HG02970 (cell line): ENCODE data around the gene MYRIP.
"Not testable (repeated sequence)": the region's sequence is repeated elsewhere in the genome, so short reads cannot be mapped to it uniquely, and the experiment has no call there.

Experiments
- ATAC-seq: cut with Tn5 transposase; IDR thresholded peaks from one replicate; pipeline ENCODE4 v1.9.1; 2021; ENCODE audit warnings: mild to moderate bottlenecking, moderate library complexity, moderate number of reproducible peaks; ENCODE audit not compliant: unreplicated experiment, low FRiP score

MYRIP gene

DNA sequence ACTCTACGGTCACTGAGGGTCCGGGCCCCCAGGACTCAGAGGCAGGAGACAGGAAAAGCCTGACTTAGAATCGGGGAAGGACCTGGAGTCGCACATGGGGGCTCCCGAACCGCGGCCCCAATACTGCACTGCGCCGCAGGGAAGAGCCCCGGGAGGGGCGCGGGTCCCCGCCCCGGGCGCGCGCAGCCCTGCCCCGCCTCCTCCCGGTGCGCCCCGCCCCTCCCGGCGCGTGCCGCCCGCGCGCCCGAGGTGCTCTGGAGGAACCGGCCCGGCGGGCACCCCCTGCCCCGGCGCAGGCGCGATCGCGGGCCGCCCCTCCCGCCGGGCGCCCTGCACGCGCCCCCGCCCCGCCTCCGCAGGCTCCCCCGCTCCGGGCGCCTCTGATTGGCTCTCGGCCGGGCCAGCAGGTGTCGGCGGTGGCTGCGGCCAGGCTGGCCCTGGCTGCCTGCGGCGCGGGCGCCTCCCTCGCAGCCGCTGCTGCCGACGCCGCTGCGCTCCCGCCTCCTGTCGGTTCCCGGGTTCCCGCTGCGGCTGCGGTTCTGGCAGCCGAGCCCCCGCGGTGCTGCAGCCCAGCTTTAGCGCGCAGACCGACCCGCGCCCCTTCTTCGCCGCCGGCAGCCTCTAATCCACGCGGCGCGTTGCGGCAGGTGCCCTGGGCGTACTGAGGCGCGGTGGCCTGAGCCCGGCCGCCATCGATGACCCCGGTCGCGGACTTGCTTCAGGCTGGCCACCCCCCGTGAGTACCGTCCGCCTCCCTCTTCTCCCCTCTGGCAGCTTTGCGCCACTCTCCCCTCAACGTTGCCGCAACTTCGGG is at the start of gene MYRIP:
MYRIP (plus strand) TSS at position 429 of the 814 bp plus-strand sequence. CDS start 91,208 bp downstream, outside the sequence.
- peak; percentile 62 for ATAC-seq

GRCh38 chr3:39760325-39760724 is 49.1 kb upstream of the MYRIP start:
- no peak for ATAC-seq

GRCh38 chr3:39762537-39763070 is 46.8 kb upstream of the MYRIP start:
- no peak for ATAC-seq

GRCh38 chr3:39763390-39763789 is 46.0 kb upstream of the MYRIP start:
- no peak for ATAC-seq

GRCh38 chr3:39765575-39765974 is 43.8 kb upstream of the MYRIP start:
- no peak for ATAC-seq

- ATAC-seq, result no peak
Measured at GRCh38 chr3:39766433-39766832, 43.0 kb upstream of the MYRIP start.

DNA sequence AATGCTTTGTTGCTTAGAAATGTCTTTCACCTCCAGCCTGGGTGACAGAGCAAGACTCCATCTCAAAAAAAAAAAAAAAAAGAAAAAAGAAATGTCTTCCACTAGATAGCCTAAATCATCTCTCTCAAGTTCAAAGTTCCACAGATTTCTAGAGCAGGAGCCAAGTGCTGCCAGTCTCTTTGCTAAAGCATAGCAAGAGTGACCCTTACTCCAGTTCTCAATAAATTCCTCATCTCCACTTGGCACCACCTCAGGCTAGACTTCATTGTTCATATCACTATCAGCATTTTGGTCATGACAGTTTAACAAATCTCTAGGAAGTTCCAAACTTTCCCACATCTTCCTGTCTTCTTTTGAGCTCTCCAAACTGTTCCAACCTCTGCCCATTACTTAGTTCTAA is 42.5 kb upstream of the MYRIP start:
- ATAC-seq, result not testable (repeated sequence)

DNA sequence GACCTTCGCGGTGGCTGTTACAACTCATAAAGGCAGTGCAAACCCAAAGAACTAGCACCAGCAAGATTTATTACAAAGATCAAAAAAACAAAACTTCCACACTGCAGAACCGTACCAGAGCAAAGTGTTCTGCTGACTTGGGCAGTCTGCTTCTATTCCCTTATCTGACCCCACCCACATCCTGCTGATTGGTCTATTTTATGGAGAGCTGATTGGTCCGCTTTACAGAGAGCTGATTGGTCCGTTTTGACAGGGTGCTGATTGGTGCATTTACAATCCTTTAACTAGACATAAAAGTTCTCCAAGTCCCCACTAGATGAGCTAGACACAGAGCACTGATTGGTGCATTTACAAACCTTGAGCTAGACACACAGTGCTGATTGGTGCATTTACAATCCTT is 31.2 kb upstream of the MYRIP start:
- not testable (repeated sequence) for ATAC-seq

GRCh38 chr3:39779511-39780230 is 29.7 kb upstream of the MYRIP start:
- no peak for ATAC-seq

DNA sequence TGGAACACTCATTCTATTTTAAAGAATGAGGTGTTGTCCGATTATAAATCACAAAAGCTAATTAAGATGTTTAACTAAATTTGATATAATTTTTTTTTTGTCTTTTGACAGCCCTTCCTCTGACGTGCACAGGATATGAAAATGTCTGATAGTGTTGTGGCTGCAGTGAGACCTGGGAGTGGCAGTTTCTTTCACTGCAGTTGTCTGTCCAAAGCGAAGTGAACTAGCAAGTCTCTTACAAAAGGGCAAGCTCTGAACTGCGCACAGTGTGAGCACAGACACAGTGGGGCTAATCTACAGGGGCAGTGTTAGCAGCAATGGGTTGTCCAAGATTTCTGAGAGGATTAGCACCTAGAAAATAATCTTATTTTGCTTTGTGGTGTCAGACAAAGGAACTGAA is 29.1 kb upstream of the MYRIP start:
- ATAC-seq, result no peak

GRCh38 chr3:39781025-39781424 is 28.4 kb upstream of the MYRIP start:
- ATAC-seq, result no peak

- no peak for ATAC-seq
Measured at GRCh38 chr3:39781632-39782031, 27.8 kb upstream of the MYRIP start.

DNA sequence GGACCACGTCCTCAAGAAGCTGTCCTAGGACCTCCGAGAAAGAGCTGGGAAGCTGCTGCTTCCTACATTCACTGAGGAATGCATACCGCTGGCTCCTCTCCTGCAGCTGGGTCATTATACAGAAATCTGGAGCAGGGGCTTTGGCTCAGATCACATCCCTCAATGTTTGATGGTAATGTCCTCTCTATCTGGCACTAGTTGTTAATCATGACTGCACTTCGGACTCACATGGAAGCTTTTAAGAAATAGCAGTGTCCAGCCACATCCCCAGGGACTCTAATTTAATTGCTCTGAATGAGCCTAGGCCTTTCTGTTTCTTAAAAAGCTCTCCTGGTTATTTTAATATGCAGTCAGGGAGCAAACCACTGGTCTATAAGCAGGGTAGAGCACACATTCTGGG is 25.7 kb upstream of the MYRIP start:
- ATAC-seq, result no peak

DNA sequence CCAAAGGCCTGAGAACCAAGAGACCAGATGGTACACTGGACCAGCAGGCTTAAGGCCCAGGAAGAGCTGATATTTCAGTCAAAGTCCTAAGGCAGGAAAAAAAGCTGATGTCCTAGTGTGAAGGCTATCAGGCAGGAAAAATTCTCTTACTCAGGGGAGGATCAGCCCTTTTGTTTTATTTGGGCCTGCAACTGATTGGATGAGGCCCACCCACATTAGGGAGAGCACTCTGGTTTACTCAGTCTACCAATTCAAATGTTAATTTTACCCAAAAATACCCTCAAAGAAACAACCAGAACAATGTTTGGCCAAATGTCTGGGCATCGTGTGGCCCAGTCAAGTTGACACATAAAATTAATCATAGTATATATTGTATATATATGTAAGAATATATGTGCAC is 24.5 kb upstream of the MYRIP start:
- ATAC-seq, result no peak

DNA sequence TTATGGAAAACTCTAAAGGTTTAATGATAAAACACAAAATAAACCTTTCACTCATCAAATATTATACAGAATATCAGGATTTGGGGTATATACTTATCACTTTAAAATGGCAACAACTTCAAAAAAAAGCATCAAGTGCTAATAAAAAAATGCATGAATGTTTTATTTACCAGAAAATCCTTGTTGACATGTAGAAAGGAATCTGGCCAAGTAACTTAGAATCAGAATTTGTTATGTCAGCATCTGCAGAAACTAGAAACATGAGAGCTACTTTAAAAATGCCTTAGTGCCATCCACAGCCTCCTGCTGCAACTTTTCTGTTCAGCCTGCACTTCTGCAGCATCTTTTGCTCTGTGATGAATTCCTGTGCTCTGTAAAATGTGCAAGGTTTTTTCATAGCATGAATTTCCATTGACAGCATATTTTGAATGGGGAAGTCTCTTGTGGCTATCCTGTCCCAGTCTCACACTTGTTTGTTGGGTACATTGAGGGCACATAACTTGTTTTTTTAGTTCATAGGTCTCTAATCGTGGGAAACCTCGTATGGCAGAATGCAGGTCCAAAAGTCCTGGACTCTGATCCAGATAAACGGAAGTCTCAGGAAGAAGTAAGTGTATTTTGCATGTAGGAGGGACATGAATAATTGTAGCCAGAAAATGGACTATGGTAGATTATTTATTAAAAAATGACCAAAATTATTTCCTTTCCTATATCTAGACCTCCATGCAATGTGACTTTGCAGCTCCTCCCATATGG is 21.1 kb upstream of the MYRIP start:
- no peak for ATAC-seq

- ATAC-seq, result no peak
Measured at GRCh38 chr3:39791603-39792002, 17.8 kb upstream of the MYRIP start.

DNA sequence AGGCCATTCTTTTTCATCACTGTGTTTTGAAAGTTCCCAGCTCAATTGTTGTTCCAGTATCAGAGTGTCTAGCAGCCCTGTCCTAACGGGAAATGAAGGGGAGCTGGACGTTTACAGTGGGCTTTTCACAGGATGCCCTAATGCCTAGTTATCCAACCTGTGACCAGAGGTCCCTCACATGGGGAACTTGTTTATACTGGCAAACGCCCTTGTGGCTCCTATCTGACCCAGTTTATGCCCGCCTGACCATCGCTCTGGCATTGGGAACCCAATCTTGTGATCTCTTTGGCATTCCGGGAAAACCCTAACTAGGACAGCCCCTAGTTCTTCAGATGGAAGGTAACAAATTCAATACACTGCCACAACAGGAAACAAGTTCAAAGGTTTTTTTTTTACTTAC is 14.5 kb upstream of the MYRIP start:
- ATAC-seq, result no peak

- no peak for ATAC-seq
Measured at GRCh38 chr3:39801216-39801615, 8.2 kb upstream of the MYRIP start.

- not testable (repeated sequence) for ATAC-seq
Measured at GRCh38 chr3:39802486-39802885, 6.9 kb upstream of the MYRIP start.

GRCh38 chr3:39803956-39804355 is 5.5 kb upstream of the MYRIP start:
- ATAC-seq, result no peak

GRCh38 chr3:39804951-39805350 is 4.5 kb upstream of the MYRIP start:
- no peak for ATAC-seq
